ENCODE data around the gene SCAPER.
"Not testable (repeated sequence)": the region's sequence is repeated elsewhere in the genome, so short reads cannot be mapped to it uniquely, and the experiment has no call there.

The SCAPER gene

DNA sequence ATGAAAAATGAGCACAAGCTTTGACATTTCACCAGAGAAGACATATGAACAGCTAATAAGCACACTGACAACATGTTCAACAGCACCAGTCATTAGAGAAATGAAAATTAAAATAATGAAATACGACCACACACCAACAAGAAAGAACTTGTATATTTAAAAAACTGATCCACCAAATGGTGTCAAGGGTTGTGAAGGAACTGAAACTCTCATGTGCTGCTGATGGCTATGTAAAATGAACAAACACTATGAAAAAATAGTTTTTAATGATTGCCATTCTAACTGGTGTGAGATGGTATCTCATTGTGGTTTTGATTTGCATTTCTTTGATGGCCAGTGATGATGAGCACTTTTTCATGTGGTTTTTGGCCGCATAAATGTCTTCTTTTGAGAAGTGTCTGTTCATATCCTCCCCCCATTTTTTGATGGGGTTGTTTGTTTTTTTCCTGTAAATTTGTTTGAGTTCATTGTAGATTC is 193.8 kb downstream of the SCAPER start:
- H3K4me2 ChIP-seq (ENCODE audit: insufficient read depth, low read length, poor library complexity, severe bottlenecking): no peak overlapping the region
- H3K9ac ChIP-seq (ENCODE audit: low read depth, low read length, poor library complexity): no peak overlapping the region
- no CpG with 5 or more reads among the region's 2 CpGs for WGBS, 2 donors (ENCODE audit: extremely low coverage in 2 of 2, insufficient read length in 2 of 2, insufficient replicate concordance in 1 of 2)
- H3K4ac ChIP-seq (ENCODE audit: low read length): no peak overlapping the region
- H4K91ac ChIP-seq (ENCODE audit: low read depth, low read length, poor library complexity): no peak overlapping the region
- H3K27me3 ChIP-seq (ENCODE audit: control insufficient read depth in 3 of 3, insufficient read depth in 3 of 3, low read depth in 1 of 3, low read length in 3 of 3): no peaks in the 10 kb centered on the region
- H2AFZ ChIP-seq (ENCODE audit: low read length): no peak overlapping the region
- no peaks in the 10 kb centered on the region for H3K9me3 ChIP-seq (replicated peaks in 1 of 2; ENCODE audit: control insufficient read depth in 2 of 2, insufficient read depth in 1 of 2, low read depth in 1 of 2, low read length in 2 of 2)
- H3K18ac ChIP-seq (ENCODE audit: low read length): no peak overlapping the region
- no peak overlapping the region for H3K4me3 ChIP-seq (ENCODE audit: low read length in 2 of 2)
- H3K23ac ChIP-seq (ENCODE audit: low read depth, low read length, poor library complexity): no peak overlapping the region
- H2BK120ac ChIP-seq (ENCODE audit: low read depth, low read length): no peak overlapping the region
- H3K79me1 ChIP-seq (ENCODE audit: low read depth, low read length): no peaks in the 10 kb centered on the region
- no peak overlapping the region for H2AK5ac ChIP-seq (ENCODE audit: low read depth, low read length)
- H3K27ac ChIP-seq (replicated peaks; ENCODE audit: low read length): no peak overlapping the region
- H3K14ac ChIP-seq (ENCODE audit: low read length): no peak overlapping the region
- H2BK15ac ChIP-seq (ENCODE audit: low read length): no peak overlapping the region
- no peaks in the 10 kb centered on the region for H3K36me3 ChIP-seq (replicated peaks in 1 of 2; ENCODE audit: control insufficient read depth in 2 of 2, insufficient read depth in 2 of 2, low read length in 2 of 2)
- no peak for DNase-seq (ENCODE audit: low spot score)
- no peak overlapping the region for H2BK5ac ChIP-seq (ENCODE audit: low read length)
- H3K4me1 ChIP-seq (ENCODE audit: control insufficient read depth in 2 of 2, insufficient read depth in 1 of 2, low read depth in 1 of 2, low read length in 2 of 2): no peaks in the 10 kb centered on the region
- H2BK12ac ChIP-seq (ENCODE audit: low read length): no peak overlapping the region
- H4K8ac ChIP-seq (ENCODE audit: low read depth, low read length): no peak overlapping the region

DNA sequence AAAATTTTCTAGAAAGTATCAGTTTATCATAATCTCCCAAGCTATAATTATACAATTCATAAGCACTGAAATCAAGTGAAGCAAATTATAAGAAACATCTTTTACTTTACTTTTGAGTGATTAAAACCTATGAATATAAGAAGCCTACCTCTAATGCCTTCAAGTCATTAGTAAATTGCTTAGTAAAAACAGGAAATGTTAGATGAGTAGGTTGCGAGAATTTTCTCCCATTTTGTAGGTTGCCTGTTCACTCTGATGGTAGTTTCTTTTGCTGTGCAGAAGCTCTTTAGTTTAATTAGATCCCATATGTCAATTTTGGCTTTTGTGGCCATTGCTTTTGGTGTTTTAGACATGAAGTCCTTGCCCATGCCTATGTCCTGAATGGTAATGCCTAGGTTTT is 201.1 kb downstream of the SCAPER start:
- H3K23ac ChIP-seq (ENCODE audit: low read depth, low read length, poor library complexity); H2AFZ ChIP-seq (ENCODE audit: low read length); H3K27me3 ChIP-seq (ENCODE audit: control insufficient read depth in 3 of 3, insufficient read depth in 3 of 3, low read depth in 1 of 3, low read length in 3 of 3); H4K8ac ChIP-seq (ENCODE audit: low read depth, low read length); H3K14ac ChIP-seq (ENCODE audit: low read length); H2BK15ac ChIP-seq (ENCODE audit: low read length); H3K4me3 ChIP-seq (ENCODE audit: low read length in 2 of 2); H2BK12ac ChIP-seq (ENCODE audit: low read length); H3K9me3 ChIP-seq (replicated peaks in 1 of 2; ENCODE audit: control insufficient read depth in 2 of 2, insufficient read depth in 1 of 2, low read depth in 1 of 2, low read length in 2 of 2); H3K9ac ChIP-seq (ENCODE audit: low read depth, low read length, poor library complexity); H3K27ac ChIP-seq (replicated peaks; ENCODE audit: low read length); H3K4ac ChIP-seq (ENCODE audit: low read length); H3K4me2 ChIP-seq (ENCODE audit: insufficient read depth, low read length, poor library complexity, severe bottlenecking); H4K91ac ChIP-seq (ENCODE audit: low read depth, low read length, poor library complexity); H2BK120ac ChIP-seq (ENCODE audit: low read depth, low read length); H2AK5ac ChIP-seq (ENCODE audit: low read depth, low read length); H3K79me1 ChIP-seq (ENCODE audit: low read depth, low read length); DNase-seq (ENCODE audit: low spot score); H2BK5ac ChIP-seq (ENCODE audit: low read length); H3K18ac ChIP-seq (ENCODE audit: low read length); H3K4me1 ChIP-seq (ENCODE audit: control insufficient read depth in 2 of 2, insufficient read depth in 1 of 2, low read depth in 1 of 2, low read length in 2 of 2): not testable (repeated sequence)
- peaks cover 5 to 14% of the 10 kb centered on the region in 2 donors for H3K36me3 ChIP-seq (replicated peaks in 1 of 2; ENCODE audit: control insufficient read depth in 2 of 2, insufficient read depth in 2 of 2, low read length in 2 of 2)
- WGBS, 2 donors (ENCODE audit: extremely low coverage in 2 of 2, insufficient read length in 2 of 2, insufficient replicate concordance in 1 of 2): no CpG with 5 or more reads among the region's 1 CpG

DNA sequence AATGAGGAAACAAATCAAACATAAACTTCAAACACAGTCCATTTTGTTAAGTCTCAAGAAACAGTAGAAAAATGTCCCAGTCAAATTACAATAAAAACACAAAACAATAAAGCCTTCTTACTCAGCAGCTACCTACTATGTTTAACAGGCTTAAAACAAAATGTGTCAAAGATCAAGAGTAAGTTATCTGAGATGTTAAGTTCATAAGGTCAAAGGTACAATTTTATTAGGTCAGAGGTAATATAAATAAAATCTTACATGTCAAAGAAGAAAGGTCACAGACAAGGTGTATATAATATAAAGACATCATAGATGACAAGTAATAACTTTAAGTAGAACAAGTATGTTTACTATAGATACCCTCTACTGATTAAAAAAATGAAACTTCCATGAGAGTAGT is 208.3 kb downstream of the SCAPER start:
- no peak overlapping the region for H4K91ac ChIP-seq (ENCODE audit: low read depth, low read length, poor library complexity)
- no peak overlapping the region for H2BK15ac ChIP-seq (ENCODE audit: low read length)
- H2BK12ac ChIP-seq (ENCODE audit: low read length): no peak overlapping the region
- H3K4me2 ChIP-seq (ENCODE audit: insufficient read depth, low read length, poor library complexity, severe bottlenecking): no peak overlapping the region
- no peak overlapping the region for H2AFZ ChIP-seq (ENCODE audit: low read length)
- H3K4me3 ChIP-seq (ENCODE audit: low read length in 2 of 2): no peak overlapping the region
- peaks cover 0 to 2% of the 10 kb centered on the region in 2 donors for H3K9me3 ChIP-seq (replicated peaks in 1 of 2; ENCODE audit: control insufficient read depth in 2 of 2, insufficient read depth in 1 of 2, low read depth in 1 of 2, low read length in 2 of 2)
- H3K23ac ChIP-seq (ENCODE audit: low read depth, low read length, poor library complexity): no peak overlapping the region
- H3K4ac ChIP-seq (ENCODE audit: low read length): no peak overlapping the region
- H3K18ac ChIP-seq (ENCODE audit: low read length): no peak overlapping the region
- H3K14ac ChIP-seq (ENCODE audit: low read length): no peak overlapping the region
- no peak overlapping the region for H2BK120ac ChIP-seq (ENCODE audit: low read depth, low read length)
- H3K27me3 ChIP-seq (ENCODE audit: control insufficient read depth in 3 of 3, insufficient read depth in 3 of 3, low read depth in 1 of 3, low read length in 3 of 3): no peaks in the 10 kb centered on the region
- DNase-seq (ENCODE audit: low spot score): no peak
- H2AK5ac ChIP-seq (ENCODE audit: low read depth, low read length): no peak overlapping the region
- H2BK5ac ChIP-seq (ENCODE audit: low read length): no peak overlapping the region
- no peak overlapping the region for H4K8ac ChIP-seq (ENCODE audit: low read depth, low read length)
- no peak overlapping the region for H3K27ac ChIP-seq (replicated peaks; ENCODE audit: low read length)
- peaks cover 5 to 14% of the 10 kb centered on the region in 2 donors for H3K36me3 ChIP-seq (replicated peaks in 1 of 2; ENCODE audit: control insufficient read depth in 2 of 2, insufficient read depth in 2 of 2, low read length in 2 of 2)
- H3K4me1 ChIP-seq (ENCODE audit: control insufficient read depth in 2 of 2, insufficient read depth in 1 of 2, low read depth in 1 of 2, low read length in 2 of 2): no peaks in the 10 kb centered on the region
- no peak overlapping the region for H3K9ac ChIP-seq (ENCODE audit: low read depth, low read length, poor library complexity)
- H3K79me1 ChIP-seq (ENCODE audit: low read depth, low read length): no peaks in the 10 kb centered on the region

DNA sequence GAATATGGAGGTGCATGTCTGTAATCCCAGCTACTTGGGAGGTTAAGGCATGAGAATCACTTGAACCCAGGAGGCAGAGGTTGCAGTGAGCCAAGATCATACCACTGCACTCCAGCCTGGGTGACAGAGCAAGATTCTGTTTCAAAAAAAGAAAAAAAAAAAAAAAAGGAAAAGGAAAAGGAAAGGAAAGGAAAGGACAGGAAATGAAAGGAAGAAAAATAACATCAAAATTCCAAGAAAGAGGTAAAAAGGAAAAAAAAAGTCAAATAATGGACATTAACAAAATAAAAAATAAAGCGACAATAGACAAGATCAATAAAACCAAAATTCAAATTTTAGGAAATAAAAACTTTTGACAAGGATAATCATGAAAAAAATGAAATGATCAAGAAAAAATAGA is 212.6 kb downstream of the SCAPER start:
- H2BK12ac ChIP-seq (ENCODE audit: low read length); H3K36me3 ChIP-seq (replicated peaks in 1 of 2; ENCODE audit: control insufficient read depth in 2 of 2, insufficient read depth in 2 of 2, low read length in 2 of 2); H2AK5ac ChIP-seq (ENCODE audit: low read depth, low read length); H3K4ac ChIP-seq (ENCODE audit: low read length); H3K27ac ChIP-seq (replicated peaks; ENCODE audit: low read length); H3K18ac ChIP-seq (ENCODE audit: low read length); H3K4me1 ChIP-seq (ENCODE audit: control insufficient read depth in 2 of 2, insufficient read depth in 1 of 2, low read depth in 1 of 2, low read length in 2 of 2); H3K4me3 ChIP-seq (ENCODE audit: low read length in 2 of 2); H2AFZ ChIP-seq (ENCODE audit: low read length); H3K9ac ChIP-seq (ENCODE audit: low read depth, low read length, poor library complexity); H4K8ac ChIP-seq (ENCODE audit: low read depth, low read length); H3K27me3 ChIP-seq (ENCODE audit: control insufficient read depth in 3 of 3, insufficient read depth in 3 of 3, low read depth in 1 of 3, low read length in 3 of 3); H2BK120ac ChIP-seq (ENCODE audit: low read depth, low read length); H2BK15ac ChIP-seq (ENCODE audit: low read length); DNase-seq (ENCODE audit: low spot score); H3K23ac ChIP-seq (ENCODE audit: low read depth, low read length, poor library complexity); H2BK5ac ChIP-seq (ENCODE audit: low read length); H3K14ac ChIP-seq (ENCODE audit: low read length); H3K9me3 ChIP-seq (replicated peaks in 1 of 2; ENCODE audit: control insufficient read depth in 2 of 2, insufficient read depth in 1 of 2, low read depth in 1 of 2, low read length in 2 of 2); H3K4me2 ChIP-seq (ENCODE audit: insufficient read depth, low read length, poor library complexity, severe bottlenecking); H4K91ac ChIP-seq (ENCODE audit: low read depth, low read length, poor library complexity); H3K79me1 ChIP-seq (ENCODE audit: low read depth, low read length): not testable (repeated sequence)
- no CpG with 5 or more reads among the region's 1 CpG for WGBS, 2 donors (ENCODE audit: extremely low coverage in 2 of 2, insufficient read length in 2 of 2, insufficient replicate concordance in 1 of 2)

All from neuronal stem cell (in vitro differentiated cells).